ENCODE data around the gene NINJ2. TPM values are rescaled to one million over a fixed set of nuclear protein-coding genes. Genes with fewer than 3 reads are reported as not detected.
A peak's percentile ranks its signal among the peaks of the same experiment; 100 is the strongest.

Gene NINJ2
- total RNA-seq, 2 experiments from 2014 or later, result 5.4 to 7.8 TPM

DNA sequence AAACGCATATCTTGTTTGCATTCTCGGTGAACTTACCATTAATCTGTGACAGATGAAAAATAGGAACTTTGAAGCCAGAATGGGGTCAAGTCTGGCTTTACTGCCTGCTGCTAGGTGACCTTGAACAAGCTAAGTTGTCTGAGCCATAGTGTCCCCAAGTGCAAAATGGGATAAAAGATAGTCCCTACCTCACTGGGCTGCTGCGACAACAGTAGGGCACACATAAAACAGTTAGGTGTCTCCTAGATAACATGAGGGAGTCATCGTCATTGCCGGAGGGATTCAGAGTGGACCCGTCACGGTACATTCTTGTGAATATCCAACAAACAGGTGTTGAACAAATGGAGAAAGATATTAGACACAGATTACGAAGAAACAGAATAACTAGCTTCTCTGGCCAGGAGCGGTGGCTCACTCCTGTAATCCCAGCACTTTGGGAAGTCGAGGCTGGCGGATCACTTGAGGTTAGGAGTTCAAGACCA lies 71.2 kb downstream of the NINJ2 start:
- Mint-ChIP-seq H3K4me3 (no peak overlapping the region), H3K27me3 (peaks cover 33% of the 10 kb centered on the region), H3K27ac (no peak overlapping the region), H3K9me3 (peaks cover 7% of the 10 kb centered on the region), H3K36me3 (peaks cover 5% of the 10 kb centered on the region), H3K4me1 (no peaks in the 10 kb centered on the region)
- ATAC-seq (ENCODE audit: low read depth) (no peak), DNase-seq (no peak)
- POLR2A ChIA-PET, result no interaction called here

DNA sequence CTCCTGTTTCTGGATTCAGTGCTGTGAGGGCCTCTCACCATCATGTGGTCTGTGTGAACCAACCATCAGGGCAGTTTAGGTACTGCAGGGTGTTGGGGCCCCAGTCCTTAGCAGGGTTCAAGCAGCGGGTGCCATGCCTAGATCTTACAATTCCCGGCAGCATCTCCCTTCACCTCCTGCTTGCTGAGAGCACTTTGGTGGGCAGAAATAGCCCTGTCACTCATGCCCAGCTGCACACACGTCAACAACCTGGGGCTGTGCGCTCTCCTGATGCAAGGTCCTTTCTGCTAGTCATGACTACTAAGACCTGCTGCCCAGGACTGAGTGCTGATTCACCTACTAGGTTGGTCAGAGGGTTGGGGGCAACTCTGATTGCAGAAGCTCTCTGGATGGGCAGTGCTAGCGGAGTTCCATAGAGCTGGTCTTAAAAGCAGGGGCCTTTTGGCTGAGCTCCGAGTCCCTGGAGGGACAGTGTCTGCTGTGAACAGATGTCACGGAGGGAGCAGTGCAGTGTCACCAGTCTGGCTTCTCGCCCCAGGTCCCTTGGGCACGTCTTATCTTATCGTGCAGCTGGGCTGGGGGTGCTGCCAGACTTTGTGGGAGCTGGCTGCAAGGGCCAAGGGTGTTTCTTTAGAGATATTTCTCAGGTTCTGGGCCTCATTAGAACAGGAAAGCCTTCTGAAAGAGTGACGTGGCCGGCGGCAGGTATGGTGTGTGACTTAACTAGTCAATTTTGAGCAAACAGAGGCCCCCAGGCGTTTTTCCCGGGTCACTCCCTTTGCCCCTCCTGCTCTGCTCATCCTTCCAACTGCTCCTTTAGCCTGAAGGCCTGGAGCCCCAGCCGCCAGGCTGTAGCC lies 71.8 kb downstream of the NINJ2 start:
- Mint-ChIP-seq H3K27me3 (peaks cover 33% of the 10 kb centered on the region), H3K4me3 (no peak overlapping the region), H3K36me3 (peaks cover 5% of the 10 kb centered on the region), H3K27ac (no peak overlapping the region), H3K9me3 (peaks cover 7% of the 10 kb centered on the region), H3K4me1 (no peaks in the 10 kb centered on the region)
- no peak for ATAC-seq (ENCODE audit: low read depth)
- POLR2A ChIA-PET, result no interaction called here
- DNase-seq, result no peak

DNA sequence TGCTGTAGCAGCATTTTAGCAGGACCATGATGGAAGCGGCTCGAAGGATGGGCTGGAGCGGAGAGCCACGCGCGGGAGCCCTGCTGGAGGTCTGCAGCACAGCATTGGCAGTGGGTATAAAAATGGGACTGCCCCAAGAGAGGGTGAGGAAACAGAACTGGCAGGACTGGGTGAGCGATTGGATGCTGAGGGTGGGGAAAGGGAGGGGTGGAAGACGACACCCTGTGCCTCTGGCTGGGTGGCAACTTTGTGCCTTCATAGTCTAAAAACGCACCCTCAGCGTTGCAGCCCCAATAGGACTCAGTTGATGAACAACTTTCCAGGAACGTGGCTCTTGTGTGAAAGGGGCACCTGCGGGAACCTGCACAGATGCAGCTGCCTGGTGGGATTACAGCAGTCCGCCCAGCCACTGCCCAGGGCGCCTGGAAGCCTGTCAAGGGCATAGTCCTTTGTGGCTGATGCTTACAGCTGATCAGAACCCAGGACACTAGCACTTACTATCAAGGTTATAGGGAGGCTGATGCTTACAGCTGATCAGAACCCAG lies 73.0 kb downstream of the NINJ2 start:
- Mint-ChIP-seq H3K9me3 (peaks cover 7% of the 10 kb centered on the region), H3K27ac (no peak overlapping the region), H3K27me3 (peaks cover 31% of the 10 kb centered on the region), H3K4me3 (no peak overlapping the region), H3K4me1 (no peaks in the 10 kb centered on the region), H3K36me3 (peaks cover 5% of the 10 kb centered on the region)
- POLR2A ChIA-PET, result no interaction called here
- ATAC-seq (ENCODE audit: low read depth) (no peak), DNase-seq (no peak)

DNA sequence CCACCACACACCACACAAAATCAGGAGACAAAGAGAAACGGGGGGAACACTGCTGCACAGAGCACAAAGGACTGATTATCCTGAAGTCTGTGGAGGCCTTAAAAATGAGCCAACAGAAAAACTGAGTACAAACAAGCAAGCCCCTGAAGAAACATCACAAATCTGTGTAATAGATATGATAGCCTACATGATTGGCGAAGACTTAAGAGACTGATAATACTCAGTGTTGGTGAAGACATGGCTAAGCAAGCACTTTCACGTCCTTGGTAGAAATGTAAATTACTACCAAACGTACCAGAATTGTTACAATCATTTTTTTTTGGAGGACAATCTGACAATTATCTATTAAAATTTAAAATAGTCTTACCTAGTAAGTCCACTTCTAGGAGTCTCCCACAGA lies 74.6 kb downstream of the NINJ2 start:
- Mint-ChIP-seq H3K36me3 (peaks cover 5% of the 10 kb centered on the region), H3K27ac (no peak overlapping the region), H3K9me3 (peaks cover 7% of the 10 kb centered on the region), H3K4me3 (no peak overlapping the region), H3K4me1 (no peaks in the 10 kb centered on the region), H3K27me3 (peaks cover 19% of the 10 kb centered on the region)
- POLR2A ChIA-PET, result no interaction called here
- DNase-seq (no peak), ATAC-seq (ENCODE audit: low read depth) (no peak)

DNA sequence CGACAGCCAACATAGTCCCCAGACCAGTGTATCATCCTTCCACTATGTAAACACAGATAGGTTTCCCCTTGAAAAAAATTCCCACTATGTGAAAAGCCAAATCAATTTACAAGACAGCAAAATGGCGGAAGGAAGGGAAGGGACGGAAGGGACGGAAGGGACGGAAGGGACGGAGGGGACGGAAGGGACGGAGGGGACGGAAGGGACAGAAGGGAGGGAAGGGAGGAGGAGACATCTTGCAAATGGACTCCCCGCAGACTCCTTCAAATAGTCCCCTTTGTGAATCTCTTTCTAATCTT lies 75.3 kb downstream of the NINJ2 start:
- Mint-ChIP-seq H3K36me3 (peaks cover 5% of the 10 kb centered on the region), H3K4me3 (no peak overlapping the region), H3K9me3 (peaks cover 7% of the 10 kb centered on the region), H3K4me1 (no peaks in the 10 kb centered on the region), H3K27me3 (peaks cover 12% of the 10 kb centered on the region), H3K27ac (no peak overlapping the region)
- ATAC-seq (ENCODE audit: low read depth) (no peak), DNase-seq (no peak)
- POLR2A ChIA-PET, result no interaction called here

DNA sequence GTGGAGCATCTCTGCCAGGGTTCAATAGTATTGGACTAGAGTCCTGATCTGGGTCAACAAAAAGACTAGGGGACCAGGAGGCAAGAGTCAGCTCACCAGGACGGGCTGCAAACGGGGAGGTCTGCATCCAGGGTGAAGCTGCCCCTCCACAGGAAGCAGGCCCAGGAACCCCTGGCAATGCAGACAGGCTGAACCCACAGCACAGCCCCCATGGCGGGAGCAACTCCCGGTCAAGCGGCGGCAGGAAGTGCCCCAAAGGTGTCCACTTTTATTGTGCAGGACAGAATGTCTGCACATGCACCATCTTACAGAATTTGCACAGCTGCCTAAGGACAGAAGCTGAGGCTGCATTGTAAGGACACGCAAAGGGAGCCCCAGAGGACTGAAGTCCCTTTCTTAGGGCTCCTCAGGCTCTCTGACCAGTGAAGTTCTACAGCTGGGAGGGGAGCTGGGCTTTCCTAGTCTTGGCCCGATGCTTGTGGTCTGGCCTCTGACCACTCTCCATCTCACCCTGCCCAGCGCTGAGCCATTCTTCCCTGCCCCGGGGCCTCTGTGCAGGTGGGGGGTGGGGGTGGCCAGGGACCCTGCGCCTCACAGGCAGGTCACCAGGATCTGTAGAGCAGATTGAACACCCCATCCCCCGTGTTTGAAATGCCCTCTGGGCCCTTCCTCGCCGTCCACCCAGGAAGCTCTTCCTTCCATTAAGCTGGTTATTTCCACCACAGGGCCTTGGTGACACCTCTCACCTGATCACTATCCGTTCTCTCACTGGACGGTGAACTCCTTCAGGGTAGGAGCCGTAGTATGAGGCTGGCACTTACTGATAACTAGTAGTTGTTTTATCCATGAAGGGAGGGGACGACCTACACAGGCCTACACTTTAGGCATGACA lies 75.9 kb downstream of the NINJ2 start:
- Mint-ChIP-seq H3K27ac (no peak overlapping the region), H3K4me3 (no peak overlapping the region)
- POLR2A ChIA-PET, result no interaction called here

DNA sequence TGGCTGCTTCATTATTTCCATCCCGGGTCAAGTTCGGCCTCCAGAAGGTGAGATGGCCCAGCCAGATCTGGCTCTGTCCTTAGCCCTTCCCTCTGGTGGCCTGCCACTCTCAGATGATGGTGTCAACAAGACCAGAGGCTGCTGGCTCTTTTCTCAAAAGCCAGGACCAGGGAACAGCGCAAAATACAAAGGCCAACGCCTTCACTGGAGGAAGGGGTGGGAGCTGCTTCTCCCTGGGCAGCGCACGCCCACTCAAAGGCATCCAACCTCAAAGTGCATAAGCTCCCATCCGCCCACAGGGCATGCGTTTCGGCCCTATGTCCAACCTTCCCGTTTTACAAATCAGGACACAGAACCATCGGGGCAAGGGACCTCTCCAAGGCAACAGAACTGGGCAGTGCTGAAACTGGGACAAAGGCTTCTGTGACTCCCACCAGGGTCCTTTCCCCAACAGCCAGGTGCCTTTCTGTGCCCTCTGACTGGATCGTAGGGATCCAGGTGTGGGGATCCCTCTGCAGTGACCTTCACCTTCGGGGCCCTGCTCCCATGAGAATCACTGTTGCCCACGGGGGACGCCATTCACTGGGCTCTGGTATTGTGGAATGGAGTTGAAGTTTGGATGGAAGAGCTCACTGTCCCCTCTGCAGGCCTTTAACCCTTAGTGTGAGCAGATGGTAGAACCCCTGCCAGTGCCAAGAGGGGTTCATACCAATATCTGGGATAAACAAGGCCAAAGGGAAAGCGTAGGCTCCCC lies 76.8 kb downstream of the NINJ2 start:
- Mint-ChIP-seq H3K27ac (no peak overlapping the region), H3K9me3 (peaks cover 7% of the 10 kb centered on the region), H3K4me1 (no peaks in the 10 kb centered on the region)

More for the DNA sequence above, 75.9 kb downstream of the NINJ2 start:
- no peaks in the 10 kb centered on the region for H3K4me1 Mint-ChIP-seq
- ATAC-seq (ENCODE audit: low read depth) (no peak), DNase-seq (no peak)
- H3K27me3 Mint-ChIP-seq, result peaks cover 7% of the 10 kb centered on the region
- peaks cover 5% of the 10 kb centered on the region for H3K36me3 Mint-ChIP-seq
- peaks cover 7% of the 10 kb centered on the region for H3K9me3 Mint-ChIP-seq

DNA sequence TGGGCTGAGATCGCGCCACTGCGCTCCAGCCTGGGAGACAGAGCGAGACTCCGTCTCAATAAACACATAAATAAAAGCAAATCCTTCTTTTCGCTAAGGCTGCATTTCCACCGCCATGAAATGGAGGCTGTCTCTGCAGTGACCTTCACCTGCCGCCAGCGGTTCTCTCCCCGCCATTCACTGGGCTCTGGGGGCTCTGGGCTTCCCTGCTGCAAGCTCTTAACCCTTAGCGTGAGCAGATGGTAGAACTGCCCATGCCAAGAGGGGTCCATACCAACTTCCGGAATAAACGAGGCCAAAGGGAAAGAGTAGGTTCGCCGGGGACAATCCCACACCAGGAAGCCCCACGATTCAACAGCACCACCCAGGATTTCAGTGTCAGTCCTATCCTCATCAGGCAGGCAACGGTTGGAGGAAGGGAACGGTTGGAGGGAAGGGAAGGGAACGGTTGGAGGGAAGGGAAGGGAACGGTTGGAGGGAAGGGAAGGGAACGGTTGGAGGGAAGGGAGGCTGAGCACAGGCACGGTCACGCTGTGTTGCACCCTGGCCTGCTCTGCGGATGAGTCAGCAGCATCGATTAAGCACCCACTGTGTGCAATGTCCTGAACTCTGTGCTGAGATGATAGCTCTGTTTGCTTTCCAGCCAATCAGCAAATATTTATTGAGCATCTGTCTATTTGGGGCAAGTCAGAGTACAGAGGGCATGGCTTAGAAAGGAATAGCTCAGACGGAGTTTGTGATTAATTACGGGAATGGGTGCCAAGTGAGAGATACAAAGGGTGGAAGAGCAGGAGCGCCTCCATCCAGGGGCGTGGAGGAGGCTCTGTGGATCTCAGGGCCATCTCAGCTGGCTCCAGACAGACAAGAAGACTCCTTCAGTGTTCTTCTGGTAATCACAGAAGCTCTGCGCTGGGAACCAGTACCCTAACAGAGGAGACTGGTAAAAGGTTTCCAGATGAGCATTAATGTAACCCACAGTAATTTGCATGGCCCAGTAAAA lies 77.9 kb downstream of the NINJ2 start:
- H3K27ac Mint-ChIP-seq, result no peak overlapping the region
- H3K36me3 Mint-ChIP-seq, result peaks cover 5% of the 10 kb centered on the region
- no peaks in the 10 kb centered on the region for H3K4me1 Mint-ChIP-seq
- peaks cover 2% of the 10 kb centered on the region for H3K27me3 Mint-ChIP-seq
- POLR2A ChIA-PET, result interaction anchor here (1.0 kb wide), 1 partner anchor 9 kb away, joined by 3 read pairs; no protein-coding TSS in a partner anchor
- peaks cover 7% of the 10 kb centered on the region for H3K9me3 Mint-ChIP-seq
- no peak overlapping the region for H3K4me3 Mint-ChIP-seq
- DNase-seq (no peak), ATAC-seq (ENCODE audit: low read depth) (no peak)

More for the DNA sequence above, 76.8 kb downstream of the NINJ2 start:
- peaks cover 5% of the 10 kb centered on the region for H3K36me3 Mint-ChIP-seq
- peaks cover 2% of the 10 kb centered on the region for H3K27me3 Mint-ChIP-seq
- ATAC-seq (ENCODE audit: low read depth) (no peak), DNase-seq (no peak)
- no peak overlapping the region for H3K4me3 Mint-ChIP-seq
- POLR2A ChIA-PET, result interaction anchor here (1.0 kb wide), 1 partner anchor 10 kb away, joined by 3 read pairs; no protein-coding TSS in a partner anchor

DNA sequence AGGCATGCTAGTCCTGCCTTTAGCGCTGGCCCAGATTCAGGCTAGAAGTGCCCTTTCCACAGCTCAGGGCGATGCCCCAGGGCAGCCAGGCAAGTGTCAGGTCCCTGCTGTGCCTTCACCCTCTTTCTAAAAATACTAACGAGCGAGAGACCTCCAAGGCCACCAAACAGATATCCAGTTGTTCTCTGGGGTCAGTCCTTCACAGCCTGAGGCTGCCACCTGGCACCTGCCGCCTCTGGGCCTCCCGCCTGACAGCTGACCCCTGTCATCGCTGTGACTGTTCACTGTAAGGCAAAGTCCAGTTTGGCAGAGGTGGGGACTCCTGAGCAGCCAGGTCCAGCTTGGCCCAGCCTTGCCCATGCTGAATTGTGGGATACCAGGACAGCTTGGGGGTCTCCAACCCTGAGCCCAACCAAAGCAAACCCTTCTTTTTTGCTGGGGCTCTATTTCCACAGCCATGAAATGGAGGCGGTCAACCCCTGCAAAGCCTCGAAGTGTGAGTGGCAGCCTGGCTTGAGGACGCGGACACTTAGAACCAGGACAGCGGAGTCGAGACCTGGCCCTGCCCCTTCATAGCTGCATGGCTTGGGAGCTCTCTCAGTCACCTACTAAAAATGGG lies 79.9 kb downstream of the NINJ2 start:
- Mint-ChIP-seq H3K36me3 (peaks cover 4% of the 10 kb centered on the region), H3K27me3 (peaks cover 2% of the 10 kb centered on the region), H3K4me3 (no peak overlapping the region), H3K4me1 (peaks cover 1% of the 10 kb centered on the region), H3K9me3 (peaks cover 4% of the 10 kb centered on the region), H3K27ac (no peak overlapping the region)
- POLR2A ChIA-PET, result no interaction called here
- ATAC-seq (ENCODE audit: low read depth) (no peak), DNase-seq (no peak)

DNA sequence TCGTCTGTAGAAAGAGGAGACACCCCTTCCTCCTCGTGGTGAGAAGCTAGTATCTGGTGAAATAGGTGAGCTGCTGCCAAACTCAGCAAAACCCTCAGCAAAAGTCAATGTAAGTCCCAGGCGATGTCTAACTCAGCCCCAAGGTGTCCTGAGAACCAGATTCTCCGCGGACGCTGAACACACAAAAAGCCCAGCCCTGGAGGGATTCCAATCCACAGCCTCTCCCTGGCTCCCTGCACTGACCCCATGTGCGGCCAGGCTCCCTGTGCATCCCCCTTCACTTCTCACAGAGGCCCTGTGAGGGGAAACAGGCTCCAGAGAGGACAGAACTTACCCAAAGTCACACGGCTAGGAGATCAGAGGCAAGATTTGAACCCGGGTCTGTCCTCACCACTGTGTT lies 81.5 kb downstream of the NINJ2 start:
- POLR2A ChIA-PET, result no interaction called here

DNA sequence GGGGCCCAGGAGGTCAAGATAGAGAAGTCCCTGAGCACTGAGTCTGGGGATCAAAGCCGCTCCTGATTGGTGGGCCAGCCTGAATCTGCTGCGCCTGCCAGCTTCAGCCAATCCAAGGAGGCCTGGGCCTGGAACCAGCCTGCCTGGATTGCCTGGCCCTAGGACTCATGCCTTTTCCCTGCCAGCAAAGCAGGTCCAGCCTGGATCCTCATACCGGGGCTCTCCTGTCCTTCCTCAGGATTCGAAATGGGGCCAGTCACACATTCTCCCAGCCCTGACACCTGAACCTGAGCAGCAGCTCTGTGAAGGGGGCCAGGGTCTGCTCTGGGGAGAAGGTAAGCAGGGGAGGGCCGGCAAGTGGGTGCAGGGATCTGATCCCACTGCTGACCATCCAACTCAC lies 81.9 kb downstream of the NINJ2 start:
- POLR2A ChIA-PET, result no interaction called here
- peaks cover 6% of the 10 kb centered on the region for H3K4me1 Mint-ChIP-seq
- no peak overlapping the region for H3K27ac Mint-ChIP-seq
- no peaks in the 10 kb centered on the region for H3K36me3 Mint-ChIP-seq
- DNase-seq (no peak), ATAC-seq (ENCODE audit: low read depth) (no peak)
- no peaks in the 10 kb centered on the region for H3K9me3 Mint-ChIP-seq
- H3K27me3 Mint-ChIP-seq, result peaks cover 2% of the 10 kb centered on the region
- H3K4me3 Mint-ChIP-seq, result no peak overlapping the region

More for the DNA sequence above, 81.5 kb downstream of the NINJ2 start:
- Mint-ChIP-seq H3K4me1 (peaks cover 4% of the 10 kb centered on the region), H3K4me3 (no peak overlapping the region), H3K27ac (no peak overlapping the region), H3K27me3 (peaks cover 2% of the 10 kb centered on the region), H3K36me3 (no peaks in the 10 kb centered on the region), H3K9me3 (no peaks in the 10 kb centered on the region)
- no peak for DNase-seq
- ATAC-seq (ENCODE audit: low read depth), result no peak

DNA sequence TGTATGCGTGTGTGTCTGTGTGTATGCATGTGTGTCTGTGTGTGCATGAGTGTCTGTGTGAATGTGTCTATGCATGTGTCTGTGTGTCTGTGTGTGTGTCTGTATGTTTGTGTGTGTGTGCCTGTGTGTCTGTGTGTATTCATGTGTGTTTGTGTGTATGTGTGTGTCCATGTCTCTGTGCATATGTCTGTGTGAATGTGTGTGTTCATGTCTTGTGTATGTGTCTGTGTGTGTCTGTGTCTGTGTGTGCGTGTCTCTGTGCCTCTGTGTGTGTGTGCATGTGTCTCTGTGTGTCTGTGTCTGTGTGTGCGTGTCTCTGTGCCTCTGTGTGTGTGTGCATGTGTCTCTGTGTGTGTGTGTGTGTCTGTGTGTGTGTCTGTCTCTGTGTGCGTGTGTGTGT lies 82.4 kb downstream of the NINJ2 start:
- H3K4me1 Mint-ChIP-seq, result peaks cover 10% of the 10 kb centered on the region
- peaks cover 2% of the 10 kb centered on the region for H3K27me3 Mint-ChIP-seq
- no peaks in the 10 kb centered on the region for H3K36me3 Mint-ChIP-seq
- no peak for DNase-seq
- ATAC-seq (ENCODE audit: low read depth), result no peak
- POLR2A ChIA-PET, result no interaction called here
- H3K27ac Mint-ChIP-seq, result peak overlapping the region; percentile 14
- no peaks in the 10 kb centered on the region for H3K9me3 Mint-ChIP-seq
- H3K4me3 Mint-ChIP-seq, result no peak overlapping the region
